LNCAP (cell line): ENCODE results near the gene CCDC13.
A peak's percentile ranks its signal among the peaks of the same experiment; 100 is the strongest.

Experiments used
- CTCF ChIP-seq: fragments of 450-650 bp; IDR thresholded peaks from 2 replicates; pipeline ENCODE4 v1.5.1; 2017; ENCODE audit warnings: mild to moderate bottlenecking

CCDC13 gene

GRCh38 chr3:42755681-42756578 lies 17.1 kb downstream of the CCDC13 start:
- no peak; the same call in 1 of the 2 replicates for TF ChIP-seq CTCF

DNA sequence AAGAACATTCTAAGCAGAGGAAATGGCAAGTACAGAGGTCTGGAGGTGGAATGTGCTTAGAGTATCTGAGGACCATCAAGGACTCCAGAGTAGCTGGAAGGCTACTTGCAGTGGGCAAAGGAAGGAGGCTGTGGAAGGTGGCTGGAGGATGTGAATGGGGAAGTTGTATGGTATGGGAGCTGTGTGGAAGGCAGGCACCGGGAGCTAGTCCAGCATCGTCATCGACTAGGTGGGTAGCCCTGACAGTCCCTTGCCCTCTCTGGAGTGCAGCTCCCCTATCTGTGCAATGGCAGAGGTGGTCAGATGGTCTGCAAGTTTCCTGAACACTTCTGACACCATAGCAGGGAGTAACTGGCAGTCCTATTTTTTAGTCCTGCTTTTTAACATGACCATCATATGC lies 19.3 kb downstream of the CCDC13 start:
- no peak for TF ChIP-seq CTCF

- no peak for TF ChIP-seq CTCF
Measured at GRCh38 chr3:42752961-42753360, 20.1 kb downstream of the CCDC13 start.

- TF ChIP-seq CTCF = no peak
Measured at GRCh38 chr3:42752441-42752840, 20.6 kb downstream of the CCDC13 start.

DNA sequence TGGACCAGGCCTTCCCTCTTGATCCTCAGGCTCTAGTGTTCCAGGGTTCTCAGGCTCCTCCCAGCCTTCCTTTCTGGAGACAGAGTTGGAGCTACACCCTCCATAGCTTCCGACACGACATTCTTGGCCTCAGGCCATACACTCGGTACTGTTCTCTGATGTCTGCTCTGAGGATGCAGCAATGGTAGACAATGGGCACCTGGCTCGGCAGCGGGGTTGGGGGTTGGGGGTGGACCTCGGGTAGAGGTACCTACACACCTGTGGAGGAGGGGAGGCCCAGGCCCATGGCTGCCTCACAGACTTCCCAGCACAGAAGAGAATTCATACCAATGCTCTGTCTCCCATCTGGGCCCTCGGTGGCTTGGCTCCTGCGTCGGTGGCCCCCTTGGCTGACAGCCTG lies 21.4 kb downstream of the CCDC13 start:
- no peak for TF ChIP-seq CTCF

GRCh38 chr3:42750834-42751233 lies 22.2 kb downstream of the CCDC13 start:
- TF ChIP-seq CTCF = no peak

DNA sequence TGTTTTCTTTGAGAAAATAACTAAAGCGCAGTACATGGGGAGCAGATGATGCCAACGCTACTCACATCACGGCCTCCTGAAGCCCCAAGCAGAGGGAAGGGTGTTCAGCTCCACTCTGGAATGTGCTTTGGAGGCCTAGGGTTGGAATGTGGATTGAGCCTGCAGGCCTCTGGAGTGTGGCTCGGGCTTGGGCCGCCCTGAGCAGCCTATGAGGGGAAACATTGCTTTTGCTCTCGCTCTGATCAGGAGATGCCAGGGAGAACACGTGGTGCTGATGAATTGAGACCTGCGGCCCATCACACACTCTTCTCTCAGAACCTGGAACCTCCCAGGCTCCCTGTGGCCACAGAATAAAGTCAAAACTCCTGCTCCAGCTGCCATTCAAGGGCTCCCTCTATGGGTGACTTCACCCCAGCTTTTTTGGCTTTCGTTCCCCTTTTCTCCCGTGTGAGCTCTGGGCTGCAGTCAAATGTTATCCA lies 23.3 kb downstream of the CCDC13 start:
- TF ChIP-seq CTCF = peak; percentile 32; the same call in 1 of the 2 replicates
